GM18520 (cell line): ENCODE results near the gene PSIP1.
"Not testable (repeated sequence)": the region's sequence is repeated elsewhere in the genome, so short reads cannot be mapped to it uniquely, and the experiment has no call there.

Experiments used
- ATAC-seq: cut with Tn5 transposase; IDR thresholded peaks from one replicate; pipeline ENCODE4 v1.9.1; 2021; ENCODE audit not compliant: unreplicated experiment

PSIP1 gene

DNA sequence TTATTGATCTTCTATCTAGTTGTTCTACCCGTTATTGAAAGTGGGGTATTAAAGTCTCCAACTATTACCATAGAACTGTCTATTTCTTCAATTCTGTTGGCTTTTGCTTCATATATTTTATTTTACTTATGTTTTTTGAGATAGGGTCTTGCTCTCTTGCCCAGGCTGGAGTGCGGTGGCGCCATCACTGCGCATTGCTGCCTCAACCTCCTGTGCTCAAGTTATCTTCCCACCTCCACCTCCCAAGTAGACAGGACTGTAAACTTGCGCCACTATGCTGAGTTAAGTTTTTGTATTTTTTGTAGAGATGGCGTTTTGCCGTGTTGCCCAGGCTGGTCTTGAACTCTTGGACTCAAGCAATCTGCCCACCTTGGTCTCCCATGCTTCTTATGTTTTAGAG lies 71.9 kb downstream of the PSIP1 start:
- no peak for ATAC-seq

GRCh38 chr9:15433661-15434060 lies 77.1 kb downstream of the PSIP1 start:
- ATAC-seq, result no peak

GRCh38 chr9:15433191-15433590 lies 77.6 kb downstream of the PSIP1 start:
- no peak for ATAC-seq

DNA sequence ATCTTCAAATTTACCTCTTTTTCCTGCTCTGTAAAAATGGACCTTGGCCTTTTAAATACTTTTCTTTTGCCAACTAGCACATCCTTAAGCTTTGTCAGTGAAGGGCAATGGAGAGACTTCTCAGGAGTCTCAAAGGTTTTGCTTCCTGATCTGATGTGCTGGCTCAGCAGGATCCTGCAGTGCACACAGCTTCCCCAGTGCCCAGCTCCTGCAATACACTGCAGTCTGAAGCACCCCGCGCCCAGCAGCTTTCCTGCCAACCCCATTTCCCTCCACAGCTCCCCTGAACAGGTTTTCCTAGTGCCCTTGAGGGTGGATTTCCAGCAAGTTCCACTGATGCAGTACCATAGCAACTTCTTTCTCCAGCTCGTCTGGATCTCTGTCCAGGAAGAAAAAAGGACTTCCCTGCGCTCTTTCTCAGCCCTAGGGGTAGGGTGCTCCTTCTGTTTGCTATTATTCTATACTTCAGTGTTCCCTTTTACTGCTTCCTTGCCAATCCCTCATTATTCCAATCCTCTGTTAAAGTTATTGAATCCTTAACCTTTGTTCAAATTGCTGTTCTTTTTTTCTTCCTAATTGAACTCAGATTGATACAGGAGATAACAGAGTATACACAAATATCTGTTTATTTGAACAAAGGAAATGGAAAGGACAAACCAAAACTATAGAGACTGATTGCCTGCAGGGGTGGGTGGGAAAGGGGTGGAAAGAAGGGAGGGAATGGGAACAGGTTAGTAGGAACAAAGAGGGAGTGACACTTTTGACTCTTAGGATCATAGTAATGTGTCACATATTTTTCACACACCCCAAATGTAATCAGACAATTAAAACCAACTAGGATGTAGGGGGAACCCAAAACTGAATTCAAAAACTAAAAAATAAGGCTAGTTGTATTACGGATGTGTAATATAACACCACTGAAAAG lies 79.6 kb downstream of the PSIP1 start:
- no peak for ATAC-seq

GRCh38 chr9:15427702-15428101 lies 83.1 kb downstream of the PSIP1 start:
- not testable (repeated sequence) for ATAC-seq

- ATAC-seq, result peak; percentile 20
Observed at GRCh38 chr9:15426019-15426418, 84.8 kb downstream of the PSIP1 start.

GRCh38 chr9:15423231-15423985 lies 87.4 kb downstream of the PSIP1 start:
- ATAC-seq, result no peak

GRCh38 chr9:15422372-15423230 lies 88.2 kb downstream of the PSIP1 start, which contains the start of gene SNAPC3:
SNAPC3 (plus strand) TSS chr9:15422876; CDS start chr9:15422880, 4 bp downstream.
- peak; percentile 99 for ATAC-seq

DNA sequence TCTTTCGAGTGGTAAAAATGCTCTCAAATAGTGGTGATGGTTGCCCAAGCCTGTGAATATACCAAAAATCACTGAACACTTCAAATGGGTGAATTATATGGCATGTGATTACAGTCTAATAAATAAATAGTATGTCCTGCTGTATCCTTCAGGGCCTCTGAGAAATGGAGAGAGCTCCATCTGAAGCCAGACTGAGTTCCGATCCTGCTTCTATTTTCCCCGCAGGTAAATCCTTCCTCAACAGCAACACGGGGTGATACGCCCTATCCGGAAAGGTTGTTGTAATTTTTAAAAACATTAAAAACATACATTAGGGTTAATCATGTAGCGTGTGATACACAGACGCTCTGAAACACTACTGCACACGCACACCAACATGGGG lies 88.8 kb downstream of the PSIP1 start:
- ATAC-seq, result no peak

DNA sequence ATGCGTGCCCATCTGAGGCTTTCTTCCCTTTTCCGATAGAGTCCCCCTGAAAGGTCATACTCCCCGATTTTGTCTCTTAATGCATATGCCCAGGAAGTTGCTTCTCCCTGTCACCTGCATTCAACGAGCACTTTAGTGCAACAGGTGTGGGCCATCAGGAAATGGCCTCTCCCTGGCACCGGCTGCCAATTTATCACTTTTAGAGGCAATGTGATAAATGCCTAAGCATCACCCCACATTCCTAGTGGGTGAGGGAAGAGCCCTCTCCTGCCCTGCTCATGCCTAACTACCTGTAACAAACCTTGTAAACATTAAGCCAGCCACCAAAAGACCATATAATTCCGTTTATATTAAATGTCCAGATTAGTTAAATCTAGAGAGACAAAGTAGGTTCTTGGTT lies 89.2 kb downstream of the PSIP1 start:
- ATAC-seq, result no peak

DNA sequence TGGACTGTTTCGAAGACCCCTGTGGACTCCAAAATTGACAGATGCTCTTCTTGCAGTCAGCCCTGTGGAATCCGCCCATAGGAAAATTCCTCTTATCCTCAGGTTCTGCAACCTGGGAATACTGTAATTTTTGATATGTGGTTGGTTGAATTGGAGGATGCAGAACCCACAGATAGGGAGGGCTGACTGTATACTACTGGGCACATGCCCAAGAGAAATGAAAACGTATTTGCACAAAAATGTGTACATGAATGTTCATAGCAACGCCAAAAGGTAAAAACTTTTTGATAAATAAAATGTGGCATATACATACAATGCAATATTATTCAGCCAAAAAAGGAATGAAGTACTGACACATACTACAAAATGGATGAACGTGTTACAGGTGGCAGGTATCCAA lies 90.0 kb downstream of the PSIP1 start:
- no peak for ATAC-seq

GRCh38 chr9:15417626-15418025 lies 93.1 kb downstream of the PSIP1 start:
- no peak for ATAC-seq

DNA sequence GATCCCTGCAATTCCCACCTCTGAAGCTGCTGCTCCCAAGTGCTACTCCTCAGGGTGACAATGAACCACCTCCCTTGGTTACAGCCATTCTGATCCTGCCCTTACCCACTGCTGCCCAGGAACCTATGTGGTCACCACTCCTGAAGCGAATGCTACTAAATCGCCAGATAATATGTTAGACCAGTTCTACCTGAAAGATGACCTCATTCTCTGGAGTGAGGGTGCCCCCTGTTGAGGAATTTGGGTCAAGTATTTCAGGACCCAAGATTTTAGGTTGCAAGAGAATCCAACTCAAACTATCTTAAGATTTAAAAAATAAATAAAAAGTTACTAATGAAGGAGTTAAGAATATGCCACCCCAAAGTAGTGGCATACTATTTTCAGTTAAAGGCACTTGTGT lies 93.9 kb downstream of the PSIP1 start:
- no peak for ATAC-seq
